ENCODE measurements around the gene FAIM2. TPM values are rescaled to one million over a fixed set of nuclear protein-coding genes. Genes with fewer than 3 reads are reported as not detected.
A peak's percentile ranks its signal among the peaks of the same experiment; 100 is the strongest.

Gene FAIM2
- total RNA-seq, 1 experiment from 2014 or later: 0.49 TPM

- Histone ChIP-seq H3K4me1 (ENCODE audit: control insufficient read depth, insufficient read depth, low read length) (no peaks in the 10 kb centered on the region), H3K4me3 (ENCODE audit: low read depth in 2 of 2, low read length in 2 of 2) (no peak overlapping the region), H3K27me3 (ENCODE audit: control insufficient read depth, insufficient read depth, low read length) (no peaks in the 10 kb centered on the region), H3K36me3 (ENCODE audit: control insufficient read depth, insufficient read depth, low read length) (no peaks in the 10 kb centered on the region), H3K9me3 (ENCODE audit: control insufficient read depth, insufficient read depth, low read depth, low read length) (no peaks in the 10 kb centered on the region), H3K27ac (ENCODE audit: low read length) (no peak overlapping the region)
- TF ChIP-seq CTCF (IDR thresholded peaks at IDR 0.05) (no peak), POLR2AphosphoS5 (IDR thresholded peaks at IDR 0.05; ENCODE audit: low read depth, low read length) (no peak), REST (IDR thresholded peaks at IDR 0.05; ENCODE audit: insufficient read depth in 1 of 2, low read depth in 2 of 2, low read length in 1 of 2) (no peak), TCF7L2 (IDR thresholded peaks at IDR 0.05; ENCODE audit: low read depth, low read length) (no peak), SIN3A (IDR thresholded peaks at IDR 0.05; ENCODE audit: borderline replicate concordance, insufficient read depth, low read depth, low read length) (no peak)
- in situ Hi-C loops (cut with HindIII; ENCODE audit: low pct_unique_long_range_greater_than_20kb, low sequenced_read_pairs): no loop called here
- no TSS peak for BruUV-seq (replicated peaks)
- peak; percentile 60; the same call in 1 of the 2 replicates for ATAC-seq
- ChIA-PET CTCF (no interaction called here), POLR2A (interaction anchor here (0.9 kb wide), 1 partner anchor 66 kb away, joined by 3 read pairs; no protein-coding TSS in a partner anchor)
- no peak for DNase-seq (ENCODE audit: low read depth, low spot score)
- intact Hi-C loops (cut with micrococcal nuclease; ENCODE audit: unreplicated experiment): no loop called here
Measured at GRCh38 chr12:49937639-49938300, 34.1 kb upstream of the FAIM2 start.

DNA sequence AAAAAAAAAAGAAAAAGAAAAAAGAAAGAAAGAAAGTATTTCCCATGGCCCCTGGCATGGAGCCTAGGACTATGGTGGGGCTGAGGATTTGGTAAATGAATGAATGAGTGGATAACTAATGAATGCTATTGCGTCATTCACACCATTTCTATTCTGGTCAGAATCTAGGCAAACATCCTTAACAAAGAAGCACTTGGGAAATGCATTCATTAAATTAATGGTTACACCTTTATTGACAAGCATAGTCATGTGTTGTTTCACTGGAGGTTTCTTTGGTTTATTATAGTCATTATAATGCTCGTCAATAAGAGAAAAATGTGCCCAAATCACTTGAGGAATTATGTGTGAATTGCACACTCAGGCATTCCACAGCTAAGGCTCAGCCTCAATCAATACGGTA is 33.2 kb upstream of the FAIM2 start:
- ATAC-seq: no peak
- POLR2A ChIA-PET: interaction anchor here (0.9 kb wide), 1 partner anchor 65 kb away, joined by 3 read pairs; no protein-coding TSS in a partner anchor
- Histone ChIP-seq H3K27ac (ENCODE audit: low read length) (no peak overlapping the region), H3K27me3 (ENCODE audit: control insufficient read depth, insufficient read depth, low read length) (no peaks in the 10 kb centered on the region), H3K9me3 (ENCODE audit: control insufficient read depth, insufficient read depth, low read depth, low read length) (no peaks in the 10 kb centered on the region), H3K4me3 (ENCODE audit: low read depth in 2 of 2, low read length in 2 of 2) (no peak overlapping the region), H3K4me1 (ENCODE audit: control insufficient read depth, insufficient read depth, low read length) (no peaks in the 10 kb centered on the region), H3K36me3 (ENCODE audit: control insufficient read depth, insufficient read depth, low read length) (no peaks in the 10 kb centered on the region)
- DNase-seq (ENCODE audit: low read depth, low spot score): no peak
- no peak for TF ChIP-seq CTCF (IDR thresholded peaks at IDR 0.05)
- TF ChIP-seq SIN3A (IDR thresholded peaks at IDR 0.05; ENCODE audit: borderline replicate concordance, insufficient read depth, low read depth, low read length): no peak
- CTCF ChIA-PET: no interaction called here
- in situ Hi-C loops (cut with HindIII; ENCODE audit: low pct_unique_long_range_greater_than_20kb, low sequenced_read_pairs): no loop called here
- no TSS peak for BruUV-seq (replicated peaks)
- intact Hi-C loops (cut with micrococcal nuclease; ENCODE audit: unreplicated experiment): no loop called here

All from Panc1 (cell line).